HL-60 (cell line): ENCODE data around the gene LAMC2.

Source experiments
- CTCF ChIP-seq: IDR thresholded peaks from one replicate; pipeline ENCODE4 v1.5.1; 2011; ENCODE audit warnings: low read length, control low read depth, inconsistent platforms; ENCODE audit not compliant: insufficient read depth
- GABPA ChIP-seq: IDR thresholded peaks from 2 replicates; pipeline ENCODE4 v1.6.1; 2012; ENCODE audit warnings: low read depth
- POLR2AphosphoS5 ChIP-seq: IDR thresholded peaks from 2 replicates; pipeline ENCODE4 v1.6.1; 2012; ENCODE audit warnings: low read depth
- REST ChIP-seq: IDR thresholded peaks from 2 replicates; pipeline ENCODE4 v1.6.1; 2012; ENCODE audit warnings: low read depth; ENCODE audit not compliant: insufficient replicate concordance
- SPI1 ChIP-seq: IDR thresholded peaks from 2 replicates; pipeline ENCODE4 v1.6.1; 2012; ENCODE audit warnings: low read depth, mild to moderate bottlenecking, borderline replicate concordance

- TF ChIP-seq REST, result no peak
- TF ChIP-seq CTCF, result no peak
- no peak for TF ChIP-seq POLR2AphosphoS5
- no peak for TF ChIP-seq GABPA
- TF ChIP-seq SPI1, result no peak
Measured at GRCh38 chr1:183291802-183292514, 105.9 kb downstream of the LAMC2 start.
